Ureter (tissue), 1 donor: ENCODE results near the gene KIRREL3. TPM values are rescaled to one million over a fixed set of nuclear protein-coding genes. Genes with fewer than 3 reads are reported as not detected.

Experiments
- DNase-seq: peaks from one replicate; pipeline ENCODE4 v3.0.0-alpha.2; 2020; ENCODE audit warnings: low spot score
- total RNA-seq: library from RNA; stranded (reverse); gene quantifications from one replicate; pipeline ENCODE4 v1.2.4, GENCODE V29; 2023
- donor health status: DM: yes; HTN: yes; CAD: no.

The KIRREL3 gene
- total RNA-seq, 1 donor from 2014 or later, result not detected

DNA sequence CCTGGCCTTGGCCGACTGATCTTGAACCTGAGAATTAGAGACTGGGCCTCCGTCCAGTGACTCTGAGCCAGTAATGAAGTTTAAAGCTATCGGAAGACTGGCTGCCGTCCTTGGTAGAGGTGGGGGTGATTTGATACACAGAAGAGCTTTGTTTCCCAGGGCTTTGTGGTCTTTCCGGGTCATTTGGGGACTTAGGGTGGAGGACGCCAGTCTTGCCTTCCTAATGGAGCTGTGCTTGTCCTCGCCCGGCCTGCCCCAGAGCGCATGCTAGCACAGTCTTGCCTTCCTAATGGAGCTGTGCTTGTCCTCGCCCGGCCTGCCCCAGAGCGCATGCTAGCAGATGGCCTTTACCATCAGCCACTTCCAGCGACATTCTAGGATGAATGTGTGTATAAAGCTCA, 579.3 kb downstream of the KIRREL3 start:
- DNase-seq, result no peak

- no peak for DNase-seq
Observed at GRCh38 chr11:126420698-126421256, 579.8 kb downstream of the KIRREL3 start.

DNA sequence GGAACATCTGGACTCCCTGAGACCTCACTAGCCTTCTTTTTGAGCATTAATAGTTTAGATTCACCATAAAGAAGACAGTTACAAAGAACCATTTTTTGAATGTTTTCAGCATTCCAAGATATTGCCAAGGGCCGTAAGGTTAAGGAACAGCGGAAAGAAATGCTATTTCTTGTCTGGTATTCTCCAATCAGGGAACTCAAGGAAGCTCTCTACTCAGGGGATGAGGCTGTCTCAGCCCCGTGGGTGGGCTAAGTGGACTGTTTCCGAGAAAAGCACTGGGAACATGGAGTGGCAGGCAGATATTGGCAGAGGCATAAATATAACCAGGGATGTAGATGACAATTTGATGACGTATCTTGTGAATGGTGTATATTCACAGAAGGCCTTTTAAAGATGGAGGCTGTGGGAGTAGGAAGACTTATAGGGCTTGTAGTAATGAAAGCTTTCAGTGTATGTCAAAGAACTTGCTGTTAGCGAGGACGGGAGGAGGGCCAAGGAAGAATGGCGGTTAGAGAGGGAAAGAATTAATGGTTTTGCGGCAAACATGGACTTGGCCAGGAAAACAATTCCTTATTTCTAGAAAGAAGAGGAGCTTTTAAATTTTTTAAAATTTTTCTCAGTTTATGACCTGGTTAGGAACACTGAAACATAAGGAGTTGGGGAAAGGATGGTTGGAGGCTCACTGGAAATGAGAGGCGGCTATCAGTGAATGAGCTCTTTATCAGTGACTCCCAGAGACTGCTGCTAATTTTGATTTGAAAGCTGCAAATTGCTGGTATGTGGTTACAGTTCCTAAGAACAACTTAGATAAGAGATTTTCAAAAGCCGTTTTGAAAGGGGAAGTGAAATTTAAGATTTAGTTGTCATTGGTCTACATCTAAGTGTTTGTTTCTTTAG, 580.5 kb downstream of the KIRREL3 start:
- no peak for DNase-seq

DNA sequence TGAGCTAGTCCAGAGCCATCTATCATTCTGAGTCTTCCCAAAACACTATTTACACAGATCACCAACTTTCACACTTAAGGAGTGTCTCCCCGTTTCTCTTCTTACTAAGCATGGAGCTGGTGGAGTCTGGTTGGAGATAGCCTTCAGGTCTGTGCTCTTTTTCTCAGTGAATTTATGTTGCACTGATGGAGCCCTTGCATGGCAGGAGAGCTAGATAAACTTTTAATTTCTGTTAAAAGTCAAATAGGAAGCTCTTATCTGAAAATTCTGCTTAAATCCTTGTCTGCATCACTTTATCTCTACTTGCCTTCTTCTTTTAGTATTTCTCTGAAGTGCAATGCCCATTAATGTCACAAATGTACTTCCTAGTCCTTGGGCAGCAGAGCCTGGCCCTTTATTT, 581.7 kb downstream of the KIRREL3 start:
- DNase-seq, result no peak

GRCh38 chr11:126417091-126417862, 583.3 kb downstream of the KIRREL3 start:
- no peak for DNase-seq

DNA sequence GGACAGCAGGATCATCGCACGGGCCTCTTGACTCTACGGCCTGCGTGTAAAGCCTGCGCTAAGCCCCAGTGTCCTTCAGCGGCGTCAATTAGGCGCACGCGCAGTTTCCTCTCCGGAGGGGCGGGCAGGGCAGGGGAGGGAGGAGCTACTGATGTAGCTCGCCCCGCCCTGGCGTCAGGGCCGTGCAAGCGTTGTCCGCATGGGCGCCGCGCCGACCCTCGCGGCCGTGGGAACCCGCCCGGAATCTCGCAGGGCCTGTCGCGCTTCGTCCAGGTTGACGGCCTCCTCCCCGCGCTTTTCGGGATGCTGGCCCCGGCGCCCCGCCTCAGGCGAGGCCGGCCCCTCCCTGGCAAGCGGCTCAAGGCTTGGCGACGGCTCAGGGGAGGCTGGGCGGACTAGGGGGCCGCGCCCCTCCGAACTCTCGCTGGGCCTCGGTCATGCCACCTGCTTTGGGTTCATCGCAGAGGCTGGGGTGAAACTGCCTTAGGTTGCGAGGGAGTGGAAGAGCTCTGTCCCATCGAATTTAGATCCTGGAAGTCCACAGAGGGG, 584.0 kb downstream of the KIRREL3 start:
- DNase-seq, result peak; percentile 92

DNA sequence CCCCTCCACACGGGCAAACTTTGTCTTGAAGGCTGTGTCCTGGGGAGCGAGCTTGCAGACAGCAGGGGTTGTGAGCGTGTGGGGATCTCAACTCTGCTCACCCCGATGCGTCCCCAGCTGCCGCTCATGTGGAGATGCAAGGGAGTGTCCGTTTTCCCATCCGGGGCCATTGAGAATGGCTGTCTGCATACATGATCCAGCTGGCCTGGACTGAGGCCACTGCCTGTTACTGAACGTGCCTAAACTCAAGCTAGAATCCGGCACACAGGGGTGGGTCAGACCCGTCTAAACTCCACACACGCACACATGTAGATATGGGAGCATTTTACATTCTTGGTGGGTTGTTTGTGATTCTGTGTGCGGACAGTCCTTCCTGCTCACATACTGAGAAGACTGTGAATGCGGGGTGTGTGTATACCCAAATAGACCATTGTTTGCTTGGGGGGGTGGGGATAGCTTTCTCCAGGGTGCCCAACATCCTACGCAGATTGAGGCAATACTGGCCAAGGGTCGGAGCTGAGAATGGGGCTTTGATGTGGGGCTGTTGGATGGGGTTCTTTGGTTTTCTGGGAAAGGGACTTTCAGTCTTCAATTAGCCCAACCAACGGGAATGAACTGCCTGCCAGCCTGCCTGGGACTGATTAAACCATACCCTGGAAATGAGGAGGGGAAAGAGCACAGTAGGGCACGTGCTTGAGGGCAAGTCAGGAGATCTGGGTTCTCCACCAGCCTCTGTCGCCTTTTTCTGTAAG, 584.7 kb downstream of the KIRREL3 start:
- peak; percentile 75 for DNase-seq

- peak; percentile 90 for DNase-seq
Observed at GRCh38 chr11:126415128-126415527, 585.4 kb downstream of the KIRREL3 start.

DNA sequence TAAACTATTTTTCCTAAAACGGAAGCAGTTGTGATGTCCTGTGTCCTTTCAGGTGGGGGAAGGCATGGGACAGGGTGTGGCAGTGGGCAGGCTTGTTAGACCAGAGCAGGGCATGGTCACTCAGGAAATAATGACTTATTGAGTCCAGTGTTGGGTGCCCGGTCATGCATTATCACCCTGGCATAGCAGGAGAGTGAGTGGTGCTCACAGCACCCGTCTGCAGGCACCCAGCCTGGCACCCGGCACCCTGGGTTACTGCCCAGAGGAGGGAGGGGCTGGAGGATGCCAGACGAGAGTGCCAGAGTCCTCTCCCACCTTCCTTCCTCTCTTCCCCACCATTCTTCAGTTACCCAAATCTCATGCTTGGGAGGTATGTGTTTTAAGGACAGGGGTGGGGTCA, 586.0 kb downstream of the KIRREL3 start:
- no peak for DNase-seq

DNA sequence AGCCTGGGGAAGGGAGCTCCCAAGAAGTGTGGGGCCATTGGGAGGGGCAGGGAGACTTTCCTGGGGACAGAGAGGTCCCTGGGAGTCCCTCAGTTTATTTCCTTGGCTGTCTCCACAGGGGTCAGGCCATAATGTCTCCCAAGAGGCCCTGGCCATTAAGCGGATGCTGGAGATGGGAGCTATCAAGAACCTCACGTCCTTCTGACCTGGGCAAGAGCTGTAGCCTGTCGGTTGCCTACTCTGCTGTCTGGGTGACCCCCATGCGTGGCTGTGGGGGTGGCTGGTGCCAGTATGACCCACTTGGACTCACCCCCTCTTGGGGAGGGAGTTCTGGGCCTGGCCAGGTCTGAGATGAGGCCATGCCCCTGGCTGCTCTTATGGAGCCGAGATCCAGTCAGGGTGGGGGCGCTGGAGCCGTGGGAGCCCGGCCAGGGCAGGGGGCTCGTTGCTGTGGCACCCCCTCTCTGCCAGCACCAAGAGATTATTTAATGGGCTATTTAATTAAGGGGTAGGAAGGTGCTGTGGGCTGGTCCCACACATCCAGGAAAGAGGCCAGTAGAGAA, 586.6 kb downstream of the KIRREL3 start:
- no peak for DNase-seq

DNA sequence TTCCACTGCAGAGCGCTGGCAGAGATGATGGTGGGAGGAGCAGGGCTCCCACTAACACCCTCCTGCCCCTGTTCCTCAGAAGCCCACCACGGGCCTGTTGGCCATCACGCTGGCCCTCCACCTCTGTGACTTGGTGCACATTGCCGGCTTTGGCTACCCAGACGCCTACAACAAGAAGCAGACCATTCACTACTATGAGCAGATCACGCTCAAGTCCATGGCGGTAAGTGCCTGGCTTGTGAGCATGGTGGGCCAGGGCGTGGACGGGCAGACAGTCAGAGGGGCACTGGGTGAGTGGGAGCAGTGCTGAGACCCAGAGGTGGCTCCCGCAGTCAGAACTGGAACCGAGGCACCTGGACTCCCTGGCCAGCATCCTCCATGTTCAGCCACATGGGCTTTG, 587.1 kb downstream of the KIRREL3 start:
- DNase-seq, result no peak

DNA sequence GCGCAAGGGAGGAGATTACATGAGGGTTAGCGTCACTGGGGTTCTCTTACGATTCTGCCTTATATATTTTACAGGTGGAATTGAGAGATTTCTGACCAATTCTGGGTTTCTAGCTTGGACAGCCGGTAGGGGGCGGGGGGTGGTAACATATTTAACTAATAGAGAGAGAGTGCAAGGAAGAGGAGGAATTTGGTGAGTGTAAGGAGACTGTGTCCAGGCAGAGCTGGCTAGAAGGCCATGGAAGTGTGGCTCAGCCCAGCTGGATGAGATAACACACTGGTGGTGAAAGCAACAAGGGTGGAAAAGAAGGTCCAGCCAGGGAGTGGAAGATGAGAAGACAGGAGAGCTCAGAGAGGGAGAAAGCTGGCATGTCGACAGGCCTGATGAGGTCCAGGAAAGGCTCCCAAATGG, 588.6 kb downstream of the KIRREL3 start:
- no peak for DNase-seq

DNA sequence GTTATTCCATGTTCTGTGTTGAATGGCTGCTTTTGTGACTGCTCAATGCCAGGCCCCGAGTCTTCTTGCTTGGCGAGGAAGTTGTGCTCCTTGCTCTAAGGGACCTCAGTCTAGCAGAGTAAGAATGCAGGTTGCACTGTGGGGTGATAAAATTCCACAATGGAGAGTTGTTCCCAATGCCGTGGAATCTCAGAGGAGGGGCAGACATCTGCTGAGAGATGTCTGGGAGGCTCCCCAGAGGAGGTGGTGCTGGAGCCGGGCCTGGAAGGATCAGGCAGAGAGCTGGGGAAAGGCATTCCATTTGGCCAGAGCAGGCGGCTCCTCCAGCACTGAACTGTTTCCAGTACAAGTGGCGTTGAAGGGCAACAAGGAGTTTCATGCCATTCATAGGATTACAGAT, 589.9 kb downstream of the KIRREL3 start:
- no peak for DNase-seq

DNA sequence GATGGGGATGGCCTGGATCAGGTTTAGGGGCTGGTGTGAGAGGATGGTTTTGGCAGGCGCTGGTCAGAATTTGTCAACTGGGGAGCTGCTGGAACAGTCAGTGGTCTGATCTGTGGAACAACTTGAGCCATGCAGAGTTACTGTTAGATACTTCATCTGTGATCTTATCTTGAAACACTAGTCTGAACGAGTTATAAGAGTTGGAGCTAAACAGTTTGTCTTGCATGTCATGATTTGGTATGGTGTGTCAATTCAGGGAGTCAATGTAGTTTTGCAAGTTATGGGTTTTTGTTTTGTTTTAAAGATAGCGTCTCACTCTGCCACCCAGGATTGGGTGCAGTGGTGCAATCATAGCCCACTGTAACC, 591.0 kb downstream of the KIRREL3 start:
- no peak for DNase-seq

GRCh38 chr11:126408901-126409619, 591.5 kb downstream of the KIRREL3 start:
- no peak for DNase-seq

- no peak for DNase-seq
Observed at GRCh38 chr11:126408496-126408895, 592.1 kb downstream of the KIRREL3 start.

DNA sequence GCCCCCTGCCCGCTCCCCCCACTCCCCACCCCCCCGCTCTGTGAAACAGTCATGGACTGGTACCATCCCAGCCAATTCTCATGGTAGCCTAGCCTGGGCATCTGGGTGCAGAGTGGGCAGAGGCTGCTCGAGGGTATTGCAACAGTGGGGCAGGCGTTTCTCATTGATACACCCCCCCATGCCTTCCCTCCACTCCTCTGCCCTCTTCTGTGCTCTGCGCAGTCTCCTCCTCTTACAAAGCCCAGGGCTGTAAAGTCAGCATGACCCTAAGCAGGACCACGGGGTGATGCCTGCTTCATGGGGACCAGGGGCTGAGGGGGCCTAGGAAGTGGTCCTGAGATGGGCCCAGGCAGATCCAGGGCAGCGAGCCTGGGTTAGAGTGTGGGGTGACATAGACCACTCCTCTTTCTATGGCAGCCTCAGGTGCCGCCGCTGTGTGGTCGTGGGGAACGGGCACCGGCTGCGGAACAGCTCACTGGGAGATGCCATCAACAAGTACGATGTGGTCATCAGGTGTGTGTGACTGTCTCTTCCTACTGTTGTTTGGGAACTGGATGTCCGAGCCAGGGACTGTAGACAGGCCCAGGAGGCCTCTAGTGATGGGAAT, 592.8 kb downstream of the KIRREL3 start:
- DNase-seq, result no peak

GRCh38 chr11:126407101-126407521, 593.5 kb downstream of the KIRREL3 start:
- no peak for DNase-seq

GRCh38 chr11:126406368-126406767, 594.2 kb downstream of the KIRREL3 start:
- no peak for DNase-seq

DNA sequence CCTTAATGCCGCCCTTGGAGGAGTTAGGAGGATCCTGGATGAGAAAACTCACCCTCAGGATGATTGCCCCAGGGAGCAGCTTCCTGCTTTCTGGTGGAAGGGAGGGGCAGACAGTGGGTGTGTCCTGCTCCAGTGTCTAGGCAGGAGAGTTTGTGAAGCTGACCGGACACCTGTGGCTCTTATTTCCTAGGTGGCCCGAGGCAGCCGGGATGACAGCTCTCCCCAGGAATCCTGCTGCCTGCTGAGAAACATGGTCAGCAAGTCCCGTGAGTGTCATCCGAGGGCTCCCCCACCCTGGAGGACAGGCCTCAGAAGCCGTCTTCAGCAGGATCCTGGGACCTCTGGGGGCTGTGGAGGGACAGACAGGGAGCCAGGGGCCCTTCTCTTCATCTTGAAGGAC, 594.7 kb downstream of the KIRREL3 start:
- DNase-seq, result peak; percentile 63
